MM.1S (cell line): ENCODE results near the gene PKD1L1.

Experiments used
- DNase-seq: peaks from one replicate; pipeline ENCODE4 v3.0.0-alpha.2; 2015
- H2AFZ ChIP-seq: fragments of 300-600 bp; sonication (generic); 2 replicates; pipeline ENCODE4 v1.6.0; 2016; ENCODE audit warnings: antibody characterized with exemption, low read length
- H3F3A ChIP-seq: fragments of 300-600 bp; sonication (generic); 2 replicates; pipeline ENCODE4 v1.6.1; 2016; ENCODE audit warnings: mild to moderate bottlenecking, antibody characterized with exemption, low read length, moderate library complexity, mixed read lengths; ENCODE audit not compliant: insufficient read depth
- H3K27ac ChIP-seq: fragments of 300-600 bp; sonication (generic); 2 replicates; pipeline ENCODE4 v1.5.1; 2016; ENCODE audit warnings: mild to moderate bottlenecking, low read length
- H3K27me3 ChIP-seq: fragments of 300-600 bp; sonication (generic); replicated peaks from 2 replicates; pipeline ENCODE4 v1.6.0; 2016; ENCODE audit warnings: low read length; ENCODE audit not compliant: insufficient read depth
- H3K36me3 ChIP-seq: fragments of 300-600 bp; sonication (generic); replicated peaks from 2 replicates; pipeline ENCODE4 v1.6.1; 2016; ENCODE audit warnings: mild to moderate bottlenecking, low read length, mixed read lengths; ENCODE audit not compliant: insufficient read depth
- H3K4me1 ChIP-seq: fragments of 300-600 bp; sonication (generic); 2 replicates; pipeline ENCODE4 v1.6.1; 2016; ENCODE audit warnings: low read length, mixed read lengths
- H3K4me2 ChIP-seq: fragments of 300-600 bp; sonication (generic); 2 replicates; pipeline ENCODE4 v1.6.0; 2016; ENCODE audit warnings: low read depth, low read length
- H3K4me3 ChIP-seq: fragments of 300-600 bp; sonication (generic); 2 replicates; pipeline ENCODE4 v1.5.1; 2016; ENCODE audit warnings: low read length, mixed read lengths
- H3K79me2 ChIP-seq: fragments of 300-600 bp; sonication (generic); 2 replicates; pipeline ENCODE4 v1.6.1; 2016; ENCODE audit warnings: mixed run types, low read length, mixed read lengths
- H3K9ac ChIP-seq: fragments of 300-600 bp; sonication (generic); 2 replicates; pipeline ENCODE4 v1.6.1; 2016; ENCODE audit warnings: low read length, mixed read lengths
- H3K9me2 ChIP-seq: fragments of 300-600 bp; sonication (generic); replicated peaks from 2 replicates; pipeline ENCODE4 v1.6.1; 2016; ENCODE audit warnings: mild to moderate bottlenecking, low read length, mixed read lengths; ENCODE audit not compliant: insufficient read depth
- H3K9me3 ChIP-seq: fragments of 300-600 bp; sonication (generic); replicated peaks from 2 replicates; pipeline ENCODE4 v1.6.1; 2016; ENCODE audit warnings: mild to moderate bottlenecking, low read length, mixed read lengths; ENCODE audit not compliant: insufficient read depth
- H4K20me1 ChIP-seq: fragments of 300-600 bp; sonication (generic); 2 replicates; pipeline ENCODE4 v1.6.1; 2016; ENCODE audit warnings: mild to moderate bottlenecking, low read length, moderate library complexity, mixed read lengths; ENCODE audit not compliant: insufficient read depth
- CTCF ChIP-seq: fragments of 300-600 bp; sonication (generic); IDR thresholded peaks from 2 replicates; pipeline ENCODE4 v1.5.1; 2016; ENCODE audit warnings: antibody characterized with exemption, low read length, mixed read lengths
- EZH2 ChIP-seq: fragments of 300-600 bp; sonication (generic); optimal IDR thresholded peaks from 2 replicates; pipeline ENCODE3; 2017; ENCODE audit warnings: low read depth, mild to moderate bottlenecking, antibody characterized with exemption, low read length, mixed read lengths
- EZH2phosphoT487 ChIP-seq: fragments of 300-600 bp; sonication (generic); IDR thresholded peaks from 2 replicates; pipeline ENCODE4 v1.6.1; 2018; ENCODE audit warnings: antibody characterized with exemption, low read length

PKD1L1 gene

GRCh38 chr7:47893238-47893637 lies 55.0 kb downstream of the PKD1L1 start:
- Histone ChIP-seq H3K9me2 (no peaks in the 10 kb centered on the region), H3K4me1 (no peaks in the 10 kb centered on the region), H3K27ac (no peak overlapping the region), H2AFZ (no peak overlapping the region), H3K27me3 (no peaks in the 10 kb centered on the region), H3K4me3 (no peak overlapping the region), H3K4me2 (no peak overlapping the region), H3K79me2 (no peaks in the 10 kb centered on the region), H3K9ac (no peak overlapping the region), H3K9me3 (no peaks in the 10 kb centered on the region), H3K36me3 (no peaks in the 10 kb centered on the region), H3F3A (no peaks in the 10 kb centered on the region), H4K20me1 (no peaks in the 10 kb centered on the region)
- no peak for TF ChIP-seq EZH2phosphoT487
- peak; percentile 20; the same call in 1 of the 2 replicates for TF ChIP-seq CTCF
- no peak for TF ChIP-seq EZH2
- no peak for DNase-seq

GRCh38 chr7:47890606-47891005 lies 57.7 kb downstream of the PKD1L1 start:
- no peak for DNase-seq
- no peaks in the 10 kb centered on the region for H3K36me3 ChIP-seq
- no peak overlapping the region for H2AFZ ChIP-seq

GRCh38 chr7:47890125-47890524 lies 58.1 kb downstream of the PKD1L1 start:
- TF ChIP-seq CTCF (no peak), EZH2phosphoT487 (no peak), EZH2 (no peak)
- Histone ChIP-seq H3K9ac (no peak overlapping the region), H3K4me3 (no peak overlapping the region), H3K9me3 (no peaks in the 10 kb centered on the region), H3K4me2 (no peak overlapping the region), H3K9me2 (no peaks in the 10 kb centered on the region), H2AFZ (no peak overlapping the region), H3K27ac (no peak overlapping the region), H3K4me1 (no peaks in the 10 kb centered on the region), H4K20me1 (no peaks in the 10 kb centered on the region), H3K36me3 (no peaks in the 10 kb centered on the region), H3K79me2 (no peaks in the 10 kb centered on the region), H3K27me3 (no peaks in the 10 kb centered on the region), H3F3A (no peaks in the 10 kb centered on the region)
- no peak for DNase-seq

More at GRCh38 chr7:47890606-47891005, 57.7 kb downstream of the PKD1L1 start:
- Histone ChIP-seq H3K4me2 (no peak overlapping the region), H3K27ac (no peak overlapping the region), H3K9me2 (no peaks in the 10 kb centered on the region), H4K20me1 (no peaks in the 10 kb centered on the region), H3K4me1 (no peaks in the 10 kb centered on the region), H3K9ac (no peak overlapping the region), H3K79me2 (no peaks in the 10 kb centered on the region), H3K9me3 (no peaks in the 10 kb centered on the region), H3F3A (no peaks in the 10 kb centered on the region), H3K4me3 (no peak overlapping the region), H3K27me3 (no peaks in the 10 kb centered on the region)
- TF ChIP-seq CTCF, result no peak
- no peak for TF ChIP-seq EZH2phosphoT487
- TF ChIP-seq EZH2, result no peak
